ENCODE results near the gene TCOF1.
A peak's percentile ranks its signal among the peaks of the same experiment; 100 is the strongest.
"Not testable (repeated sequence)": the region's sequence is repeated elsewhere in the genome, so short reads cannot be mapped to it uniquely, and the experiment has no call there.

The TCOF1 gene

GRCh38 chr5:150404941-150405816 is 47.7 kb downstream of the TCOF1 start:
- no peak for DNase-seq (ENCODE audit: low read depth)

DNA sequence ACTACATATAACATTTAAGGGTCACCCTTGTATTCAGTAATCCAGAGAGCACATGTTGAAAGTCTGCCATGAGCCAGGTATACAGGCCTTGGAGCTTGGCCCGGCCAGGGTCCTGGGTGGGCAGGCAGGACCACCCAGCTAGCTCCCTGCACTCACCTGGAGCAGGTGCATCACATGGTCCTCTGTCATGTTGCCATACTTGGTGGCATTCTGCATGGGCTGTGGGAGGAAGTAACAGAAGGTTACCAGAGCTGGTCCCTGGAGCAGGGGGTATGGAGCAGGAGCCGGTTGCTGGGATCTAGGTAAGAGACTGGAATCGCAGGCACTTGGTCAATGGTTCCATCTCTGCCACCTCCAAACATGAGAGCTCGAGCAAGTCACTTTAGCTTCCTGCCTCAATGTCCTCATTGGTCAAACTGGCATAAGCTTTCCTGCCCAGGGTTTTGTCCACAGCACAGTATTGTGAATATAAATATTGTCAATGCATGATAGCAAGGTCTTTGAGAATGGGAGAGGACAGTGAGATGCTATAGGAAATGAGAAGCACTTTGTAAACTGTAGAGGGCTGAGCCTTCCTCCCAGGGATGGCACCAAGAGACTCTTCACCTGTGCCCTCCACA is 48.7 kb downstream of the TCOF1 start:
- no peak for DNase-seq (ENCODE audit: low read depth)

- DNase-seq (ENCODE audit: low read depth): no peak
These were observed 49.2 kb downstream of the TCOF1 start for GRCh38 chr5:150406723-150407095.

DNA sequence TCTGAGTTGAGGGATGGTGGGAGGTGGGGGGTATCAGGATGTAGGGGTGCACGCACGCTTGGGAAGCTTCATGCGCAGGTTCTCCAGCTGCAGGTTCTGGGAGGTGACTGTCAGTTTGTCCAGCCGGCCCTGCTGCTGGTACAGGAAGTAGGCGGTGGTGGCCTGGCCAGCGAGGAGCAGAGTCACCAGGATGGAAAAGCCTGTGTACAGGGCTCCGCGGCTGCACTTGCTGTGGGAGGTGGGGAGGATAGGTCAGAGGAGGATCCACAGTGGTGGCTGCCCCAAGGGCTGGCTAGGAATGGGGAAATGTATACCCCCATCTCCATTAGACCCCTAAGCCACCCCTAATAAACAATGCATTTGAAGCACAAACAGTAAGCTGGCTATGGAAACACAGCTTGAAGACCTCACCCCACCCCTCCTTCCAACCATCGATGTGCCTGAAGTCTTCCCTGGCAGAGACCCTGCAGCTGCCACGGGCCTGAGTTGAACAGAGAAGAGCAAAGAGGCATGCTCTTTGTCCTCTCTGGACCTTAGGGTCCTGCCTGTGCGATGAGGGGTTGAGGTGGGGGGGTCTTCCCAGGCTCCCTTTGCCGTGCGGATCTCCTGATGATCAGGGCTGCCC is 49.7 kb downstream of the TCOF1 start:
- no peak for DNase-seq (ENCODE audit: low read depth)

GRCh38 chr5:150408231-150408943 is 50.9 kb downstream of the TCOF1 start:
- no peak for DNase-seq (ENCODE audit: low read depth)

DNA sequence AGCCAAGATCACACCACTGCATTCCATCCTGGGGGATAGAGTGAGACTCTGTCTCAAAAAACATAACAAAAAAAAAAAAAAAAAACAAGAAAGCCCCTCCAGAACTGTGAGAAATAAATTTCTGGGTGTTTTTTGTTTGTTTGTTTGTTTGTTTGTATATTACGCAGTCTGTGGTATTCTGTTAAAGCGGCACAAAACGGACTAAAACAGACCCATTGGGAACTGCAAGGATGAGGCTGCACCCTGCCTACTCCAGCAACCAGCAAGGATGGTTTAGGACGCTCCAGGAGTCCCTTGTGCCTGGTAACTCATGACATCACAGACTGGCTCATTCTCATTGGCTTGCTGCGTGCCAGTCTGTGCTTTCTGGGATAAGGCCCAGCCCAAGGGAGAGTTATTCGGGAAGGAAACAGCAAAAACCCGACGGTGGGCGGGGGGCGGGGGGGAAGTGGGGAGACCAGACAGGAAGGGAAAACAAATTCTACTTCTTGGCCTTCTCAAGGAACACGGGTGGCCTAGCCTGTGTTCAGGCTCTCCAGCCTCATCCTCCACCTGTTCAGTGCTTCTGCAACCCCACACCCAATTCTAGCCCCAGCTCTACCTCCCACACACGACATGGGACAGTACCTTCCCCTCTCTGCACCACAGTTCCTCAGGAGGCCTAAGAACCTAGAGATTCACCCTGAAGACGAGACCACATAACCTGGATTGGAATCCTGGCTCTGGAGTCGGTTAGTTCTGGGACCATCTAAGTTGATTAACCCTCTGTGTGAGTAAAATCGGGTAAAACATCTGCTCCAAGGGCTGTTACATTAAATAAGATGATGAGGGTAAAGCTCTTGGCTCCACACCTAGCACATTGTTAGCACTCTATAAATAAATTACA is 52.4 kb downstream of the TCOF1 start:
- DNase-seq (ENCODE audit: low read depth): peak; percentile 96

GRCh38 chr5:150410524-150411244 is 53.2 kb downstream of the TCOF1 start:
- peak; percentile 84 for DNase-seq (ENCODE audit: low read depth)

DNA sequence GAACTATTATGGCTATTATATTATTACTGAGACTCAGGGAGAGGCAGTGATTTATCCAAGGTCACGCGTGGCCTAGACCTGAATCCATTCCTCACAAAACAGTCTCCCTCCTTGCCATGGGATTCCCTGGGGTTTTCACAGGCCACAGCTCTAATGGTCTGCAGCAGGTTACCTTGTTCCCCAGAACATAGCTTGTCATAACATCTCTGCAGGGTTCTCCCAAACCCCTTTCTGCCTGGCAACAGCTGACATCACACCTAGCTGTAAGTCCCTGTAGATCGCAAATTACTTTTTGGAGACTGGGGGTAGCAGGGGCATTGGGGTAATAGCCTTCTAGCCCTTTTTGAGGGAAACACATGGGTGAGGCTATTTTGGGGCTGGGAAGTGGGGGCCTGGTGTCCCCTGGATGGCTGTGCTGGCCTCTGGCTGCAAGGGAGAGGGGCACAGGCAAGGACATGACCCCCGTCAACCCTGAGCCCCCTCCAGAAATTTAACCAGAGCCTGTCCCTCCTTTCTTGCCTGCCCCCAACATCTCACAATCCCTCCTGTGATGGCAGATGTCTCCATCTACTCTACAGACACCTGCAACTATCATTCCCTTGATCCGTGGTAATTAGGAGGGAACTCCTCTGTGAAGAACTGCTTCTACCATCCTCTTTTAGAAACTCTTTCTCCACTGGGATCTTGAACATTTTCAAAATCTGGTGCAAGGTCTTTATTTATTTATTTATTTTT is 53.9 kb downstream of the TCOF1 start:
- peak; percentile 33 for DNase-seq (ENCODE audit: low read depth)

DNA sequence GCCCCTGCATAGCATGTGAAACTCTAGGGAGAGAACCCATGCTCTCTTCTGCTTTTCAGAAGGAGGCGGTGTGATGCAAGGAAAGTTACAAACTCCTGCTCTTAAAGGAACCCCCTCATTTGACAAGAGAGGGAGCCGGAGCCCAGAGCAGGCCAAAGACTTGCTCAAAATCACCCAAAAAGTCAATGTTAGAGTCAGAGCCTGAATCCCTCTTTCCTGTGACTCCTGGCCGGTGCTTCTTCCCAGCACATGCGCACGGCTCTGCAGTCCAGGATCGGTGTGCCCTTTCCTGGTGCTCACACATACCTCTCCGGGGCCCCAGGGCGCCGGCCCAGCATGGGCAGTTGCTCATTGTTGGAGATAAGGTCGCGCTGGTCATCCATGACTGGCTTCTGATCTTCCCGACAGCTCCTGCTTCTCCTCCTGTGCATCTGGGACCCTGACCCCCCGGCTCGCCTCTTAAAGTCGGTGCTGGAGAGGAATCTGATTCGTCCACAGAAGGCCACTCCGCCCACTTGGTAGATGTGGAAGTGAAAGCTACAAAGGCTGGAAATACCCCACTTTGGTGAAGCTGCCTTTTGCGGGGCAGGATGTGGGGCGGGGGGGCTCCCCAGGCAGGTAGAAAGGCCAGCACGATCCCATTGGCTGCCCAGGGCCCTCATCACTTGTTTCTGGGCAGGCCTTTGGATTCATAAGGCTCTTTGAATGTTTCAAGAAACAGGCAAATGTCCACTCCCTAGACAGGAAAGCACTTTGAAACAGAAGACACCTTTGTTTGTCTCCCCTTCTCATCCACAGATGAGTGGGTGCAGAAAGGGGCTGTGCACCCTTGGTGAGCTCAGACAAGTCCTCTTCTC is 55.0 kb downstream of the TCOF1 start, which contains the start of gene CD74:
Gene CD74 (minus strand): TSS at position 592 of the 857 bp plus-strand sequence. CDS start 161 bp downstream, at position 431.
- DNase-seq (ENCODE audit: low read depth): peak; percentile 72

DNA sequence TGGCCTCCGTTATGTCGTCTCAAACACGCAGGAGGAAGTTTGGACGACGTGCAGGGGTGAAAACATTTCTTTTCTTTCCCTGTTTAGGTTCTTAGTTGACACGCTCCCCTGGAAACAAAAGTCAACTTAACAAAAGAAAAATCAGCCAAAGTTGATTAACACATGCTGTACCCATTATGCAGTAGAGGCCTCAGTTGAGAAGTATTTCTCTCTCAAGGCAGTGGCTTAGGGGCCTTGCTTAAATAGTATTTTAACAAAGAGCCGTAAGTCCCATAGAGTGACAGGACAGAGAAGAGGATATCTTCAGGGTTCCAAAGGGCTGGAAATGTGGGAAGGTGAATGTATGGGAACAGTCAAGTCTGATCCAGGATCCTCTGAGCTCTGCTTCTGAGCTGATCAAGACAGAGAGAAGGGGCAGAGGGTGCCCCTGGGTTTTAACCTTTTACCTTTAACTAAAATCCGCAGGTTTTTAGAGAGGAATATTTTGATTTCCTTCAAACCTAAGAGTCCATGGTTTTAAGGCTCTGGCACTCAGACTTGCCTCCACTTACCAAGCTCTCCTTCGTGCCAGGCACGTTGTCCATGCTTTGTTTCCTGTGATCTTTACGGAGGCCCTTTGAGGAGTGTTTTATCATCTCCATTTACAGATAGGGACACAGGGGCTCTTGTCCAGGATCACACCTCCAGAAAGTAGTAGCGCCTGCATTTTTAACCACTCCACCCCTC is 55.8 kb downstream of the TCOF1 start:
- no peak for DNase-seq (ENCODE audit: low read depth)

- DNase-seq (ENCODE audit: low read depth): not testable (repeated sequence)
These were observed 56.6 kb downstream of the TCOF1 start for GRCh38 chr5:150413902-150414790.

DNA sequence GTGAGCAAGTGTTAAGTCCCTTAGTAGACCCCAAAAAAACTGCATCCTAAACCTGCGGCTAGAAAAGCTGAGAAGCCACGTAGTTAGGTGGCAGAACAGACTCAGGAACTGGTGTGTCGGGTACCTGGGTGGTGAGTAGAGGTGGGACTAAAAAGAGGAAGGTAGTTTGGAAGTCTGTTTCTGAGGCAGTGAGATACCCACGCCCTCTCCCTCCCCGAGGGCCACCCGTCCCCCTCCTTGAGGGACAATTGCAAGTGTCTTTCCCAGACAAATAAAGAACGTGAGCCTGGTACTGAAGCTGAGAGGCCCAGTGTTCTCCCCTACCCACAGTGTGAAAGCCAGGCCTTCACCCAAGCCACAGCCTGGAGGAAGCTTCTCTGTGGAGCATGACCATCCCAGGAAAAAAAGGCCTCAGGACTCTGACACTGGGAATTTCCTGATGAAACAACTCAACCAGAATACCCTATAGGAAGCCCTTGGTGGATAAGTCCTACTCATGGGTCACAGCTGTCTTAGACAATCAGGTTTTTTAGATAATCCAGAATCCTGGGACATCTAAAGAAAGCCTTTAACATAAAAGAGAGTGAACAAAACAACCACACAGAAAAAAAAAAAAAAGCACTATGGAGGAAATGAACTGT is 62.3 kb downstream of the TCOF1 start:
- no peak for DNase-seq (ENCODE audit: low read depth)

- no peak for DNase-seq (ENCODE audit: low read depth)
These were observed 64.6 kb downstream of the TCOF1 start for GRCh38 chr5:150422075-150422474.

DNA sequence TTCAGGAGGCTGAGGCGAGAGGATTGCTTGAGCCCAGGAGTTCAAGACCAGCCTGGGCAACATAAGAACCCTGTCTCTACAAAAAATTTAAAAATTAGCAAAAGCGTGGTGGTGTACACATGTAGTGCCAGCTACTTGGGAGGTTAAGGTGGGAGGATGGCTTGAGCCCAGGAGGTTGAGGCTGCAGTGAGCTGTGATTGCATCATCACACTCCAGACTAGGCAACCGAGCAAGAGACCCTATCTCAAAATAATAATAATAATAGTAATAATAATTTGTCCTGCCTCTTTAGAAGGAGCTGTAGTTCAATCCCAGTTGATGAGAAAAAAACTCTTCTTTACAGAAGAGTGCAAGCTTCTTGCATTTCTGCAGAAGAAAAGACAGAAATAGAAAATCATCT is 65.3 kb downstream of the TCOF1 start:
- no peak for DNase-seq (ENCODE audit: low read depth)

DNA sequence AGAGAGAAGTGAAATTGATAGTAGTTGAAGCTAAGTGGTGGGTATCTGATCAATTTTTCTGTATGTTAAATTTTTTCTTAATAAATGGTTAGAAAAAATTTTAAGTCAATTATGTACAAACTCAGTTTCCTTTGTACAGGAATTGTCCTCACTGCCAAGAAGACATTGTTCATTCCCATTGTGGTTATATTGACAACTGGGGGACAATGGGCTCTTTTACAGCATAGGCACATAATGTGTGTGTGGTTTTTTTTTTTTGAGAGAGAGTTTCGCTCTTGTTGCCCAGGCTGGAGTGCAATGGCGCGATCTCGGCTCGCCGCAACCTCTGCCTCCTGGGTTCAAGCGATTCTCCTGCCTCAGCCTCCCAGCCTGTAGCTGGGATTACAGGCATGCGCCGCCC is 68.7 kb downstream of the TCOF1 start:
- DNase-seq (ENCODE audit: low read depth): not testable (repeated sequence)

- DNase-seq (ENCODE audit: low read depth): no peak
These were observed 70.8 kb downstream of the TCOF1 start for GRCh38 chr5:150428106-150428876.
